ENCODE measurements around the gene SIRPB2. TPM values are rescaled to one million over a fixed set of nuclear protein-coding genes. Genes with fewer than 3 reads are reported as not detected.

Gene SIRPB2
- total RNA-seq, 1 donor from 2014 or later, result 3.2 TPM

- Histone ChIP-seq H3K4me3 (no peak overlapping the region), H3K9me3 (replicated peaks) (no peaks in the 10 kb centered on the region), H3K4me1 (no peaks in the 10 kb centered on the region), H3K27ac (replicated peaks) (no peak overlapping the region), H3K36me3 (no peaks in the 10 kb centered on the region), H3K27me3 (ENCODE audit: low read depth) (peaks cover 56% of the 10 kb centered on the region)
- intact Hi-C loops (cut with micrococcal nuclease), result no loop called here
- no peak for TF ChIP-seq CTCF (IDR thresholded peaks at IDR 0.05; ENCODE audit: borderline replicate concordance)
- DNase-seq, result no peak
Measured at GRCh38 chr20:1508574-1508973, 17.4 kb upstream of the SIRPB2 start.

- Histone ChIP-seq H3K4me1 (no peaks in the 10 kb centered on the region), H3K27me3 (ENCODE audit: low read depth) (peaks cover 45% of the 10 kb centered on the region), H3K27ac (replicated peaks) (no peak overlapping the region), H3K36me3 (no peaks in the 10 kb centered on the region), H3K9me3 (replicated peaks) (peaks cover 7% of the 10 kb centered on the region), H3K4me3 (no peak overlapping the region)
- no peak for DNase-seq
- TF ChIP-seq CTCF (IDR thresholded peaks at IDR 0.05; ENCODE audit: borderline replicate concordance), result no peak
- intact Hi-C loops (cut with micrococcal nuclease), result no loop called here
Measured at GRCh38 chr20:1507276-1507675, 16.1 kb upstream of the SIRPB2 start.

- Histone ChIP-seq H3K27me3 (ENCODE audit: low read depth) (peaks cover 51% of the 10 kb centered on the region), H3K27ac (replicated peaks) (no peak overlapping the region), H3K4me3 (no peak overlapping the region), H3K4me1 (no peaks in the 10 kb centered on the region), H3K9me3 (replicated peaks) (peaks cover 8% of the 10 kb centered on the region), H3K36me3 (no peaks in the 10 kb centered on the region)
- TF ChIP-seq CTCF (IDR thresholded peaks at IDR 0.05; ENCODE audit: borderline replicate concordance), result no peak
- intact Hi-C loops (cut with micrococcal nuclease), result no loop called here
- DNase-seq, result no peak
Measured at GRCh38 chr20:1505871-1506270, 14.7 kb upstream of the SIRPB2 start.

- H3K27ac ChIP-seq (replicated peaks), result no peak overlapping the region
- H3K36me3 ChIP-seq, result no peaks in the 10 kb centered on the region
- TF ChIP-seq CTCF (IDR thresholded peaks at IDR 0.05; ENCODE audit: borderline replicate concordance), result no peak
- intact Hi-C loops (cut with micrococcal nuclease), result no loop called here
- no peak overlapping the region for H3K4me3 ChIP-seq
- no peaks in the 10 kb centered on the region for H3K4me1 ChIP-seq
- peaks cover 56% of the 10 kb centered on the region for H3K27me3 ChIP-seq (ENCODE audit: low read depth)
- no peak for DNase-seq
- peaks cover 8% of the 10 kb centered on the region for H3K9me3 ChIP-seq (replicated peaks)
Measured at GRCh38 chr20:1505361-1505760, 14.1 kb upstream of the SIRPB2 start.

- H3K27ac ChIP-seq (replicated peaks), result no peak overlapping the region
- H3K4me1 ChIP-seq, result no peaks in the 10 kb centered on the region
- intact Hi-C loops (cut with micrococcal nuclease), result no loop called here
- peaks cover 61% of the 10 kb centered on the region for H3K27me3 ChIP-seq (ENCODE audit: low read depth)
- peaks cover 8% of the 10 kb centered on the region for H3K9me3 ChIP-seq (replicated peaks)
- H3K4me3 ChIP-seq, result no peak overlapping the region
- peak; percentile 90 for TF ChIP-seq CTCF (IDR thresholded peaks at IDR 0.05; ENCODE audit: borderline replicate concordance)
- peak; percentile 54 for DNase-seq
- H3K36me3 ChIP-seq, result no peaks in the 10 kb centered on the region
Measured at GRCh38 chr20:1503564-1504227, 12.5 kb upstream of the SIRPB2 start.

All from left ventricle myocardium inferior (tissue), 1 donor.